Measurements from ENCODE around the gene VWA3A. TPM values are rescaled to one million over a fixed set of nuclear protein-coding genes. Genes with fewer than 3 reads are reported as not detected.

VWA3A gene
- total RNA-seq, 4 donors from 2014 or later = 1.5 to 2.5 (median 1.8) TPM; not detected in 1

DNA sequence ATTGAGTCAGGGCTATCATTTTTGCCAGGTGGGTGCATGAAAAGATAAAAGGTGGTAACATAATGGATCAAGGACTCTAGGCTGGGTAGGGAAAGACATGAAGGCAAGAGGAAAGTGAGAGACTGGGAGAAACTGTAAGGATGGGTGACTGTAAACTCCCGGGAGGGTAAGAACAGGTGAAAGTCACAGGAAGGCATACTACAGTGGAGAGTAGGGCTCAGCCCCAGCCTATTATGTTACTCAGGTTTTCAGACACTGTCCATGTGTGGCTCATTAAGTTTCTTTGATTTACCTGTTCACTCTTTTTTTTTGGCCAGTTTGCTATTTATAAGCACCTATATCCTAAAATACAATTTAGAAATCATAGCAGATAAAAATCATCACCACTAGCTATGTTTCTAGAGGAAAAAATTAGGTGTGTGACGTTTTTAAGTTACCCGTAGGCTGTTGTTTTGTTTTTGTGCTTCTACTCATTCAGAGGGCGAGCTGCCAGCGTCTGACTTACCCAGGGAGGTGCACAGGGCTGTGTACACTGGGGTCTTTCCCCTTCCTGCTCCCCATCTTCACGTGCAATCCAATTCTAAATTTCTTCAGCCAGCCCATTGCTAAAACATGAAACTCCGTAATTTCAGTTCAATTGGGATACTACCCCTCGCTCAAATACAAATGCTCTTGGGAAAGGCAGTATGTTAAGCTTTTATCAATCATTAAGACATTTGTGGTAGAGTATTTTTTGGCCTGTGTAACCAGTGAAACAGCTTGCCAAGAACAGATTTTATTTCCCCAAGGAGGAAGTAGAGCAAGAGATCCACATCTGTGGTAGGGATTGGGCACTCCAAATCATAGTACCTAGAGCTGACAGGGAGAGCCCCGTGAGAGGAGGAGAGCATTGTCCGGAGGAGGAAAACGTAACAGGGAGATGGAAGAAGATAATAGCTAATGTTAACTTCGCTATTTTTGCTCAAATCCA is 21.7 kb upstream of the VWA3A start:
- Histone ChIP-seq H3K4me3 (no peak overlapping the region), H3K4me1 (peaks cover 0 to 5% of the 10 kb centered on the region in 2 donors), H3K27me3 (no peaks in the 10 kb centered on the region), H3K36me3 (no peaks in the 10 kb centered on the region), H3K9me3 (no peaks in the 10 kb centered on the region), H3K27ac (peak overlapping the region; percentile 28 to 48)
- intact Hi-C loops (cut with DNase I; ENCODE audit: low total_unique reads) = no loop called here
- TF ChIP-seq, protein P1, sequence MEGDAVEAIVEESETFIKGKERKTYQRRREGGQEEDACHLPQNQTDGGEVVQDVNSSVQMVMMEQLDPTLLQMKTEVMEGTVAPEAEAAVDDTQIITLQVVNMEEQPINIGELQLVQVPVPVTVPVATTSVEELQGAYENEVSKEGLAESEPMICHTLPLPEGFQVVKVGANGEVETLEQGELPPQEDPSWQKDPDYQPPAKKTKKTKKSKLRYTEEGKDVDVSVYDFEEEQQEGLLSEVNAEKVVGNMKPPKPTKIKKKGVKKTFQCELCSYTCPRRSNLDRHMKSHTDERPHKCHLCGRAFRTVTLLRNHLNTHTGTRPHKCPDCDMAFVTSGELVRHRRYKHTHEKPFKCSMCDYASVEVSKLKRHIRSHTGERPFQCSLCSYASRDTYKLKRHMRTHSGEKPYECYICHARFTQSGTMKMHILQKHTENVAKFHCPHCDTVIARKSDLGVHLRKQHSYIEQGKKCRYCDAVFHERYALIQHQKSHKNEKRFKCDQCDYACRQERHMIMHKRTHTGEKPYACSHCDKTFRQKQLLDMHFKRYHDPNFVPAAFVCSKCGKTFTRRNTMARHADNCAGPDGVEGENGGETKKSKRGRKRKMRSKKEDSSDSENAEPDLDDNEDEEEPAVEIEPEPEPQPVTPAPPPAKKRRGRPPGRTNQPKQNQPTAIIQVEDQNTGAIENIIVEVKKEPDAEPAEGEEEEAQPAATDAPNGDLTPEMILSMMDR (IDR thresholded peaks at IDR 0.05) = no peak
- no peak for TF ChIP-seq POLR2A (IDR thresholded peaks at IDR 0.05)
- DNase-seq = peak; percentile 23 to 25

- Histone ChIP-seq H3K4me3 (no peak overlapping the region), H3K27ac (peak overlapping the region; percentile 28 to 48)
These were observed 20.9 kb upstream of the VWA3A start for GRCh38 chr16:22071331-22071910.

DNA sequence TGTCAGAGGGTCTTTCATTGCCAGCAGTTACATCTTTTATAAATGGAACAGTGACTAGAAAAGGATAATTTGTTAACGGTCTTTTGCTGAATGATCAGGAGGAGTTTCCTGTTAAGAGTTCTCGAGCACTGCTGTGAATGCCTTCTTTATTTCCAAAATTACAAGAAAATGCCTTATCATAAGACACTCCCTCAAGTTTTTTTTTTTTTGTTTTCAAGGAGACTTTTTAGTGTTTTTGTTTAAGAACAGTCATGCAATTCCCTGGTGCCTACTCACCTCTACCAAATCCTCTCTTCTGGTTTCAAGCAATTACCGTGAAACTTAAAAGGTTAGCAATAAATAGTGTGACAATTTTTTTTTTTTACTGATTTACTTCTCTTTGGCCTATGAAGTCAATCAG is 19.0 kb upstream of the VWA3A start:
- H3K9me3 ChIP-seq = no peaks in the 10 kb centered on the region
- H3K4me3 ChIP-seq = no peak overlapping the region
- intact Hi-C loops (cut with DNase I; ENCODE audit: low total_unique reads) = no loop called here
- no peak overlapping the region for H3K27ac ChIP-seq
- H3K27me3 ChIP-seq = no peaks in the 10 kb centered on the region
- DNase-seq = no peak
- TF ChIP-seq, protein P1 (IDR thresholded peaks at IDR 0.05) = no peak
- no peak for TF ChIP-seq POLR2A (IDR thresholded peaks at IDR 0.05)
- peaks cover 0 to 5% of the 10 kb centered on the region in 2 donors for H3K4me1 ChIP-seq
- H3K36me3 ChIP-seq = no peaks in the 10 kb centered on the region

More at GRCh38 chr16:22071331-22071910, 20.9 kb upstream of the VWA3A start:
- DNase-seq = no peak
- intact Hi-C loops (cut with DNase I; ENCODE audit: low total_unique reads) = no loop called here
- Histone ChIP-seq H3K27me3 (no peaks in the 10 kb centered on the region), H3K36me3 (no peaks in the 10 kb centered on the region), H3K4me1 (peaks cover 0 to 5% of the 10 kb centered on the region in 2 donors), H3K9me3 (no peaks in the 10 kb centered on the region)
- TF ChIP-seq, protein P1 (IDR thresholded peaks at IDR 0.05) = no peak
- no peak for TF ChIP-seq POLR2A (IDR thresholded peaks at IDR 0.05)

DNA sequence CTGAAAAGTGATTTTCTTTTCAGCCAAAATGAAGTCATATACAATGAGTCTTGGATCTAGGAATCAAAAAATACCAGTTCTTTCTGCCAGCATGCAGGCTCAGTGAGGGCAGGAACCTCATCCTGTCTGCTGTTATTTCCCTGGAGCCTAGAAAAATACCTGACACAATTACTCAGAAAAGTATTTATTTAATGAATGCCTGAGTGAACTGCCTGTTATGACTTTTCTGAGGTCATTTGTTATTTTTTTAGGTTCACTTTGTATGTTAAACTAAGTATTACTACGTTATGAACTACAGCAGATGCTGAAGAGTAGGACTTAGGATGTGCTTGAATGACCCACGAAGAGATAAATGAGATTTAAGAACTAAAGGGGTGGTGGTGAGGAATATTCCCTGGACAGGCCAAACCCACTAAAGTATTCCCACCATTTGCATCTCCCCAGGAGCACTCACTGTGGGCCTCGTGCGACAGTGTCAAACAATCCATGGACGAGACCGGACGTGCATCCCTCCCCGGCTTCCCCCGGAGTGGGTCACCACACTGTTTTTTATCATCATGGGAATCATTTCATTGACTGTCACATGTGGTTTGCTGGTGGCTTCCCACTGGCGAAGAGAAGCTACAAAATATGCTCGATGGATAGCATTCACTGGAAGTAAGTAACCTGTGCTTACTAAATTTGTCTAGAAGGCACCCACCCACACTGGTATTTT is 17.1 kb upstream of the VWA3A start:
- Histone ChIP-seq H3K9me3 (no peaks in the 10 kb centered on the region), H3K27me3 (no peaks in the 10 kb centered on the region), H3K4me1 (peaks cover 0 to 5% of the 10 kb centered on the region in 2 donors), H3K36me3 (no peaks in the 10 kb centered on the region), H3K27ac (no peak overlapping the region), H3K4me3 (no peak overlapping the region)
- TF ChIP-seq, protein P1 (IDR thresholded peaks at IDR 0.05) = no peak
- TF ChIP-seq POLR2A (IDR thresholded peaks at IDR 0.05) = no peak
- intact Hi-C loops (cut with DNase I; ENCODE audit: low total_unique reads) = loop anchor here (5.0 kb wide), 1 partner anchor 73 kb away; the partner anchor contains the start of gene PDZD9
- no peak for DNase-seq

Data from uterus (tissue), 4 donors.